Stomach (tissue), 9 donors: ENCODE measurements around the gene ARSG. TPM values are rescaled to one million over a fixed set of nuclear protein-coding genes. Genes with fewer than 3 reads are reported as not detected.

Experiments
- DNase-seq, 2 donors: peaks; one replicate each; pipeline versions ENCODE4 v3.0.0 to v3.0.0-alpha.2; 2013 to 2019
- H3K27ac ChIP-seq, 5 donors: fragments of 200-600 bp in 4 of 5; sonication (generic) in 4 of 5; one replicate each; pipeline ENCODE4 v1.5.1; 2013 to 2019; ENCODE audit warnings: mild to moderate bottlenecking in 1 of 5, moderate library complexity in 1 of 5
- H3K27me3 ChIP-seq, 3 donors: fragments of 200-600 bp; sonication (generic); one replicate each; pipeline ENCODE4 v1.5.1; 2017 to 2019; ENCODE audit warnings: mixed run types in 1 of 3
- H3K36me3 ChIP-seq, 4 donors: fragments of 200-600 bp; sonication (generic); 1 replicate in 3 of 4; 2 replicates in 1 of 4; pipeline ENCODE4 v1.5.1; 2016 to 2019
- H3K4me1 ChIP-seq, 4 donors: fragments of 200-600 bp; sonication (generic); one replicate each; pipeline ENCODE4 v1.5.1; 2016 to 2019
- H3K4me3 ChIP-seq, 4 donors: fragments of 200-600 bp; sonication (generic) in 3 of 4; one replicate each; pipeline ENCODE4 v1.5.1; 2016 to 2019; ENCODE audit warnings: mild to moderate bottlenecking in 1 of 4
- H3K9me3 ChIP-seq, 4 donors: fragments of 200-600 bp; sonication (generic); one replicate each; pipeline ENCODE4 v1.5.1; 2016 to 2019
- EP300 ChIP-seq: sonication (generic); formaldehyde crosslinking; IDR thresholded peaks from one replicate; pipeline ENCODE4 v1.6.1; 2017; ENCODE audit warnings: antibody characterized with exemption
- POLR2A ChIP-seq, 4 donors: fragments of 450-650 bp; IDR thresholded peaks; one replicate each; pipeline ENCODE4 v1.6.1; 2016; ENCODE audit warnings: antibody characterized with exemption in 4 of 4, control low read depth in 2 of 4, mild to moderate bottlenecking in 1 of 4, moderate library complexity in 1 of 4
- POLR2AphosphoS5 ChIP-seq, 3 donors: sonication (generic); formaldehyde crosslinking; IDR thresholded peaks; one replicate each; pipeline ENCODE4 v1.6.1; 2016; ENCODE audit warnings: antibody characterized with exemption in 3 of 3
- WGBS, 5 donors: extraction: QIAGEN DNeasy Blood & Tissue Kit in 3 of 5; methylation state at CpG; one replicate each; pipeline versions ENCODE4 v1.1.5 to v1.1.7; 2013 to 2018; 5-methylcytosine and 5-hydroxymethylcytosine counted together
- intact Hi-C: fragments of 100-400 bp; cut with DNase I; formaldehyde crosslinking; loops from one replicate; pipeline ENCODE4 v1.15.1; 2023; ENCODE audit warnings: low total_unique reads
- polyA plus RNA-seq, 3 donors: library from polyadenylated mRNA; stranded (reverse); fragments of 200-250 nt; gene quantifications; one replicate each; pipeline ENCODE4 v1.2.3, GENCODE V29; 2013
- total RNA-seq, 5 donors: library from RNA; depleted of rRNA; stranded (reverse); fragments of >200 nt; gene quantifications; one replicate each; pipeline versions ENCODE4 v1.1.0 to v1.2.3, GENCODE V29; 2014 to 2016
- TF ChIP-seq, protein P1 (sequence below), 7 experiments: fragments of 450-650 bp in 4 of 7; fragments of 200-600 bp in 3 of 7; sonication (generic) in 3 of 7; IDR thresholded peaks; one replicate each; pipeline ENCODE4 v1.5.1; 2016 to 2019; ENCODE audit warnings: antibody characterized with exemption in 7 of 7, control low read depth in 2 of 7, mild to moderate bottlenecking in 1 of 7
- donor health status: healthy with polysubstance abuse.
- donor health status: Bipolar disorder and iron deficiency.
- donor health status: healthy.

ARSG gene
- total and polyA plus RNA-seq, 8 donors, result 0.45 to 74.7 (median 2.4) TPM

DNA sequence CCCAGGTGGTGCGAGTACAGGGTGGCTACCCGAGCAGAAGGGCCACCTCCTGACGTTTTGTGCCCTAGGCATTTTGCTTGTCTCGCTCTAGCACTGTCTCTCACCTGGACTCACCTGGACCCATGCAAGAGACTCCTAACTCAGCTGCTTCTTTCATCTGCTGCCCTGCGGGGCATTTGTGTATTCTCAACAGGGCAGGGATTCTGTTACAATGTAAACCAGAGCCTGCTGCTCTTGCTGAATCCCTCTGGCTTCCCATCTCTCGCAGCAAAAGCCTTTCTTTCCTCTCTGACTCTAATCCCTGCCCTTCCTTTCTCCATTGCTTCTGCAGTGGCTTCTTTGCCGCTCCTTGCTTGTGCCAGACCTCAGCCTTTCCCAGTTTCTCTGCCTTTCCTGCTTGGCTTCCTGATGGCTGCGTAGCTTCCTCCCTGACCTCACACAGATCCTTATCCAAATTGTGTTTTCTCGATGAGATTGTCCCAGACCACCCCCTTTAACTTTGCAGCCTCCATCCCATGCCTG lies 10.2 kb downstream of the ARSG start:
- no peak for DNase-seq
- intact Hi-C loops, result no loop called here
- Histone ChIP-seq H3K27ac (no peak overlapping the region), H3K4me1 (peaks cover 0 to 16% (median 0%) of the 10 kb centered on the region in 4 donors), H3K4me3 (no peak overlapping the region), H3K9me3 (no peaks in the 10 kb centered on the region), H3K36me3 (no peaks in the 10 kb centered on the region), H3K27me3 (no peaks in the 10 kb centered on the region)
- WGBS, 5 donors, result 52 to 75% (median 69%) methylated on average over 9 of the region's 9 CpGs
- TF ChIP-seq, protein P1, sequence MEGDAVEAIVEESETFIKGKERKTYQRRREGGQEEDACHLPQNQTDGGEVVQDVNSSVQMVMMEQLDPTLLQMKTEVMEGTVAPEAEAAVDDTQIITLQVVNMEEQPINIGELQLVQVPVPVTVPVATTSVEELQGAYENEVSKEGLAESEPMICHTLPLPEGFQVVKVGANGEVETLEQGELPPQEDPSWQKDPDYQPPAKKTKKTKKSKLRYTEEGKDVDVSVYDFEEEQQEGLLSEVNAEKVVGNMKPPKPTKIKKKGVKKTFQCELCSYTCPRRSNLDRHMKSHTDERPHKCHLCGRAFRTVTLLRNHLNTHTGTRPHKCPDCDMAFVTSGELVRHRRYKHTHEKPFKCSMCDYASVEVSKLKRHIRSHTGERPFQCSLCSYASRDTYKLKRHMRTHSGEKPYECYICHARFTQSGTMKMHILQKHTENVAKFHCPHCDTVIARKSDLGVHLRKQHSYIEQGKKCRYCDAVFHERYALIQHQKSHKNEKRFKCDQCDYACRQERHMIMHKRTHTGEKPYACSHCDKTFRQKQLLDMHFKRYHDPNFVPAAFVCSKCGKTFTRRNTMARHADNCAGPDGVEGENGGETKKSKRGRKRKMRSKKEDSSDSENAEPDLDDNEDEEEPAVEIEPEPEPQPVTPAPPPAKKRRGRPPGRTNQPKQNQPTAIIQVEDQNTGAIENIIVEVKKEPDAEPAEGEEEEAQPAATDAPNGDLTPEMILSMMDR (IDR thresholded peaks at IDR 0.05), result no peak
- no peak for TF ChIP-seq POLR2A (IDR thresholded peaks at IDR 0.05)

DNA sequence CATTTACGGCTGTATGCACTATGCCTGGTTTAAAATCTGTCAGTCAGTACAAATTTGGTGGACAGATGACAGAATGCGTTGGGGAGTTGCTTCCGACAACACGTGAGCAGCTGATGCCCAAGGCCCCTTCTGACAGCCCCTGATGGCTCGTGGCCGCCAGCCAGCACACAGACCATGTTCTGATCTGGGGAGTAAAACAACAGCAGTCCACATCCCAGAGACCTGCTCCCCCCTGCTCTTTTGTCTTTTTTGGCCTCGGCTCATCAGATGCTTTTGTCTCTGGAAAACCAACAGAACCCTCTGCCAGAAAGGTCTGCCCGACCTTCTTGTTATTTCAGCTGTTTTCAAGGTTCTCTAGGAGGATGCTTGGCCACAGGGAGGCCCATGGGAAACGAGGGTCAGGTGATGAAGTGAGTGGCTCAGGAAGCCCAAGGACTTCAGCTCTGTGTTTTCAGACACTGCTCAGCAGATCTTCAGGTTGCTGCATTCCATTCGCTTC lies 10.8 kb downstream of the ARSG start:
- H3K9me3 ChIP-seq, result no peaks in the 10 kb centered on the region
- intact Hi-C loops, result no loop called here
- H3K4me1 ChIP-seq, result peaks cover 0 to 10% (median 0%) of the 10 kb centered on the region in 4 donors
- H3K4me3 ChIP-seq, result no peak overlapping the region
- no peak for TF ChIP-seq EP300
- no peak for TF ChIP-seq POLR2A (IDR thresholded peaks at IDR 0.05)
- TF ChIP-seq, protein P1 (IDR thresholded peaks at IDR 0.05), result no peak
- TF ChIP-seq POLR2AphosphoS5 (IDR thresholded peaks at IDR 0.05), result no peak
- H3K36me3 ChIP-seq, result no peaks in the 10 kb centered on the region
- H3K27ac ChIP-seq, result no peak overlapping the region
- 78 to 83% (median 81%) methylated on average over 10 of the region's 10 CpGs for WGBS, 5 donors
- no peaks in the 10 kb centered on the region for H3K27me3 ChIP-seq
- no peak for DNase-seq

DNA sequence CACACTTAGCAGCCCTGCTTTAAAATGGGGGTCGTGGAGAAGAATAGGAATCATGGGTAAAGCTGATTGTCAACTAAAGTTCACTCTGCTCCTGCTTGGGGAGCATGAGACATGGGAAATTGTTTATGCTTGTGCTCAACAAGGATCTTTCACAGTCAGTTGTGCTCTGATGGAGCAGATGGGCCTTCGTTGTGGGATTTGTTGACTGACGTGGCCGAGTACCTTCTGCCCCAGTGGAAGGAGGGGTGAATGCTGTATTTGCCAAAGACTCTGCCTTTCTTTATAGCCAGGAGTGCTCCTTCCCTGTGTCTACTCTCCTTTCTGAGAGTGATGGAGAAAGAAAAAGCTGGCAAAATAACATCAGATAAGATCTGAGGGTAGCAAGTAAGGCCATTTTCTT lies 11.4 kb downstream of the ARSG start:
- Histone ChIP-seq H3K4me1 (peaks cover 0 to 7% (median 0%) of the 10 kb centered on the region in 4 donors), H3K36me3 (no peaks in the 10 kb centered on the region), H3K27ac (no peak overlapping the region), H3K27me3 (no peaks in the 10 kb centered on the region), H3K9me3 (no peaks in the 10 kb centered on the region), H3K4me3 (no peak overlapping the region)
- 47 to 54% (median 50%) methylated on average over 4 of the region's 4 CpGs for WGBS, 5 donors
- TF ChIP-seq, protein P1 (IDR thresholded peaks at IDR 0.05), result no peak
- TF ChIP-seq POLR2A (IDR thresholded peaks at IDR 0.05) (no peak), EP300 (no peak), POLR2AphosphoS5 (IDR thresholded peaks at IDR 0.05) (no peak)
- intact Hi-C loops, result no loop called here
- no peak for DNase-seq

DNA sequence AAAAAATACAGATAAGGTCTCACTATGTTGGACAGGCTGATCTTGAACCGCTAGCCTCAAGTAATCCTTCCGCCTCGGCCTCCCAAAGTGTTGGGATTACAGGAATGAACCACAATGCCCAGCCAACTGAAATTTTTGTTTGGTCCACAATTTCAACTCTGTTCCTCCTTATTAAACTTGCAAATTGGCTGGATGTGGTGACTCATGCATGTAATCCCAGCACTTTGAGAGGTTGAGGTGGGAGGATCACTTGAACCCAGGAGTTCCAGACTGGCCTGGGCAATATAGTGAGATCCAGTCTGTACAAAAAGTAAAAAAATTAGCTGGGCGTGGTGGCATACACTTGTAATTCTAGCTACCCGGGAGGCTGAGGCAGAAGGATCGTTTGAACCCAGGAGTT lies 13.4 kb downstream of the ARSG start:
- H3K27ac ChIP-seq, result peak overlapping the region in 1 of 5 donors; percentile 33
- no peaks in the 10 kb centered on the region for H3K27me3 ChIP-seq
- TF ChIP-seq POLR2A (IDR thresholded peaks at IDR 0.05) (no peak), EP300 (no peak), POLR2AphosphoS5 (IDR thresholded peaks at IDR 0.05) (no peak)
- TF ChIP-seq, protein P1 (IDR thresholded peaks at IDR 0.05), result no peak
- no peaks in the 10 kb centered on the region for H3K9me3 ChIP-seq
- intact Hi-C loops, result no loop called here
- peaks cover 0 to 7% (median 0%) of the 10 kb centered on the region in 4 donors for H3K4me1 ChIP-seq
- H3K36me3 ChIP-seq, result no peaks in the 10 kb centered on the region
- H3K4me3 ChIP-seq, result no peak overlapping the region
- no peak for DNase-seq
- 93 to 96% (median 95%) methylated on average over 6 of the region's 6 CpGs for WGBS, 5 donors
